ENCODE measurements around the gene HARS1. TPM values are rescaled to one million over a fixed set of nuclear protein-coding genes. Genes with fewer than 3 reads are reported as not detected.

HARS1 gene
- total RNA-seq, 2 experiments from 2014 or later: 44.3 to 61.6 TPM

GRCh38 chr5:140678993-140679392 lies 12.2 kb downstream of the HARS1 start:
- intact Hi-C loops (cut with micrococcal nuclease; ENCODE audit: unreplicated experiment): no loop called here

GRCh38 chr5:140677947-140678346 lies 13.2 kb downstream of the HARS1 start:
- CTCF ChIA-PET (ENCODE audit: unreplicated experiment): no interaction called here
- no peak for DNase-seq (ENCODE audit: low spot score)
- no peaks in the 10 kb centered on the region for H3K9me3 ChIP-seq (ENCODE audit: low read length)
- POLR2A ChIA-PET: no interaction called here
- no peak overlapping the region for H3K4me3 ChIP-seq (ENCODE audit: low read depth, low read length, poor library complexity, severe bottlenecking)
- H3K36me3 ChIP-seq (ENCODE audit: insufficient read depth, low read length): peaks cover 84% of the 10 kb centered on the region
- TF ChIP-seq, protein P1, sequence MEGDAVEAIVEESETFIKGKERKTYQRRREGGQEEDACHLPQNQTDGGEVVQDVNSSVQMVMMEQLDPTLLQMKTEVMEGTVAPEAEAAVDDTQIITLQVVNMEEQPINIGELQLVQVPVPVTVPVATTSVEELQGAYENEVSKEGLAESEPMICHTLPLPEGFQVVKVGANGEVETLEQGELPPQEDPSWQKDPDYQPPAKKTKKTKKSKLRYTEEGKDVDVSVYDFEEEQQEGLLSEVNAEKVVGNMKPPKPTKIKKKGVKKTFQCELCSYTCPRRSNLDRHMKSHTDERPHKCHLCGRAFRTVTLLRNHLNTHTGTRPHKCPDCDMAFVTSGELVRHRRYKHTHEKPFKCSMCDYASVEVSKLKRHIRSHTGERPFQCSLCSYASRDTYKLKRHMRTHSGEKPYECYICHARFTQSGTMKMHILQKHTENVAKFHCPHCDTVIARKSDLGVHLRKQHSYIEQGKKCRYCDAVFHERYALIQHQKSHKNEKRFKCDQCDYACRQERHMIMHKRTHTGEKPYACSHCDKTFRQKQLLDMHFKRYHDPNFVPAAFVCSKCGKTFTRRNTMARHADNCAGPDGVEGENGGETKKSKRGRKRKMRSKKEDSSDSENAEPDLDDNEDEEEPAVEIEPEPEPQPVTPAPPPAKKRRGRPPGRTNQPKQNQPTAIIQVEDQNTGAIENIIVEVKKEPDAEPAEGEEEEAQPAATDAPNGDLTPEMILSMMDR (conservative IDR thresholded peaks at IDR 0.05; ENCODE audit: low read length): no peak
- TF ChIP-seq EZH2phosphoT487 (IDR thresholded peaks at IDR 0.05; ENCODE audit: borderline replicate concordance, low read depth, low read length): no peak
- H2AFZ ChIP-seq (ENCODE audit: low read length): no peak overlapping the region
- no peaks in the 10 kb centered on the region for H3K9me2 ChIP-seq (ENCODE audit: insufficient read depth, low read length)
- no peaks in the 10 kb centered on the region for H4K20me1 ChIP-seq (ENCODE audit: insufficient read depth, low read length)
- H3K4me1 ChIP-seq (ENCODE audit: insufficient read depth, low read length, poor library complexity, severe bottlenecking): no peaks in the 10 kb centered on the region
- BruUV-seq (replicated peaks): no TSS peak
- no peak overlapping the region for H3K27ac ChIP-seq (ENCODE audit: low read depth, low read length, poor library complexity, severe bottlenecking)
- no peaks in the 10 kb centered on the region for H3K79me2 ChIP-seq (ENCODE audit: insufficient read depth, low read depth, low read length)
- H3K4me2 ChIP-seq (ENCODE audit: low read length): no peak overlapping the region
- intact Hi-C loops (cut with micrococcal nuclease; ENCODE audit: unreplicated experiment): no loop called here

More at GRCh38 chr5:140678993-140679392, 12.2 kb downstream of the HARS1 start:
- CTCF ChIA-PET (ENCODE audit: unreplicated experiment): no interaction called here
- H3K4me1 ChIP-seq (ENCODE audit: insufficient read depth, low read length, poor library complexity, severe bottlenecking): no peaks in the 10 kb centered on the region
- POLR2A ChIA-PET: no interaction called here
- DNase-seq (ENCODE audit: low spot score): no peak
- H3K27ac ChIP-seq (ENCODE audit: low read depth, low read length, poor library complexity, severe bottlenecking): no peak overlapping the region
- BruUV-seq (replicated peaks): no TSS peak
- no peaks in the 10 kb centered on the region for H3K79me2 ChIP-seq (ENCODE audit: insufficient read depth, low read depth, low read length)
- H4K20me1 ChIP-seq (ENCODE audit: insufficient read depth, low read length): no peaks in the 10 kb centered on the region
- H3K36me3 ChIP-seq (ENCODE audit: insufficient read depth, low read length): peaks cover 80% of the 10 kb centered on the region
- H3K9me3 ChIP-seq (ENCODE audit: low read length): no peaks in the 10 kb centered on the region
- H3K9me2 ChIP-seq (ENCODE audit: insufficient read depth, low read length): no peaks in the 10 kb centered on the region
- TF ChIP-seq, protein P1 (conservative IDR thresholded peaks at IDR 0.05; ENCODE audit: low read length): no peak
- TF ChIP-seq EZH2phosphoT487 (IDR thresholded peaks at IDR 0.05; ENCODE audit: borderline replicate concordance, low read depth, low read length): no peak
- no peak overlapping the region for H3K4me2 ChIP-seq (ENCODE audit: low read length)
- no peak overlapping the region for H3K4me3 ChIP-seq (ENCODE audit: low read depth, low read length, poor library complexity, severe bottlenecking)
- no peak overlapping the region for H2AFZ ChIP-seq (ENCODE audit: low read length)

DNA sequence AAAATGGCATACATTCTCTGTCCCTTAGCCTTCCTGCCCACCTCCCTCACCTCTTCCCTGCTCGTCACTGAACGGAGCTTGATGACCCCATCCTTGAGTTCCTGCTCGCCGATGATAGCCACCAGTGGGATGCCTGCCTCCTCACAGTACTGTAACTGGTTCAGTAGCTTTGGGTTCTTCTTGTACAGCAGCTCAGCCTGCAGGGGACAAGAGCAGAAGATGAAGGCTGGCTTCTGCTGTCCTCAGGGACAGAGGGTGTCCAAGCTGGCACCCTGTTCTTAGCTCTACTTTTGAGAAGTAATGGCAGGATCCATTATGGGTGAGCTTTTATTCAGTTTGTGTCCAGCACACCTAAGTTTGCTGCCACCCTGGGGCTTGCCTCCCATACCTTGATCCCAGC lies 16.5 kb downstream of the HARS1 start:
- intact Hi-C loops (cut with micrococcal nuclease; ENCODE audit: unreplicated experiment): no loop called here

More for the DNA sequence above, 16.5 kb downstream of the HARS1 start:
- Histone ChIP-seq H4K20me1 (ENCODE audit: insufficient read depth, low read length) (no peaks in the 10 kb centered on the region), H2AFZ (ENCODE audit: low read length) (no peak overlapping the region), H3K9me2 (ENCODE audit: insufficient read depth, low read length) (no peaks in the 10 kb centered on the region), H3K4me3 (ENCODE audit: low read depth, low read length, poor library complexity, severe bottlenecking) (no peak overlapping the region), H3K9me3 (ENCODE audit: low read length) (no peaks in the 10 kb centered on the region), H3K27ac (ENCODE audit: low read depth, low read length, poor library complexity, severe bottlenecking) (no peak overlapping the region), H3K36me3 (ENCODE audit: insufficient read depth, low read length) (peaks cover 91% of the 10 kb centered on the region), H3K4me1 (ENCODE audit: insufficient read depth, low read length, poor library complexity, severe bottlenecking) (no peaks in the 10 kb centered on the region), H3K79me2 (ENCODE audit: insufficient read depth, low read depth, low read length) (no peaks in the 10 kb centered on the region), H3K4me2 (ENCODE audit: low read length) (no peak overlapping the region)
- no peak for DNase-seq (ENCODE audit: low spot score)
- TF ChIP-seq, protein P1 (conservative IDR thresholded peaks at IDR 0.05; ENCODE audit: low read length): no peak
- no peak for TF ChIP-seq EZH2phosphoT487 (IDR thresholded peaks at IDR 0.05; ENCODE audit: borderline replicate concordance, low read depth, low read length)
- ChIA-PET CTCF (ENCODE audit: unreplicated experiment) (no interaction called here), POLR2A (interaction anchor here (0.7 to 1.3 kb wide), 4 partner anchors 20 to 1386 kb away, joined by 3 to 6 read pairs (median 3); partner anchors contain the start of gene ZMAT2)
- BruUV-seq (replicated peaks): no TSS peak
